ENCODE results near the gene PAPLN.
"Not testable (repeated sequence)": the region's sequence is repeated elsewhere in the genome, so short reads cannot be mapped to it uniquely, and the experiment has no call there.

PAPLN gene, protein sequence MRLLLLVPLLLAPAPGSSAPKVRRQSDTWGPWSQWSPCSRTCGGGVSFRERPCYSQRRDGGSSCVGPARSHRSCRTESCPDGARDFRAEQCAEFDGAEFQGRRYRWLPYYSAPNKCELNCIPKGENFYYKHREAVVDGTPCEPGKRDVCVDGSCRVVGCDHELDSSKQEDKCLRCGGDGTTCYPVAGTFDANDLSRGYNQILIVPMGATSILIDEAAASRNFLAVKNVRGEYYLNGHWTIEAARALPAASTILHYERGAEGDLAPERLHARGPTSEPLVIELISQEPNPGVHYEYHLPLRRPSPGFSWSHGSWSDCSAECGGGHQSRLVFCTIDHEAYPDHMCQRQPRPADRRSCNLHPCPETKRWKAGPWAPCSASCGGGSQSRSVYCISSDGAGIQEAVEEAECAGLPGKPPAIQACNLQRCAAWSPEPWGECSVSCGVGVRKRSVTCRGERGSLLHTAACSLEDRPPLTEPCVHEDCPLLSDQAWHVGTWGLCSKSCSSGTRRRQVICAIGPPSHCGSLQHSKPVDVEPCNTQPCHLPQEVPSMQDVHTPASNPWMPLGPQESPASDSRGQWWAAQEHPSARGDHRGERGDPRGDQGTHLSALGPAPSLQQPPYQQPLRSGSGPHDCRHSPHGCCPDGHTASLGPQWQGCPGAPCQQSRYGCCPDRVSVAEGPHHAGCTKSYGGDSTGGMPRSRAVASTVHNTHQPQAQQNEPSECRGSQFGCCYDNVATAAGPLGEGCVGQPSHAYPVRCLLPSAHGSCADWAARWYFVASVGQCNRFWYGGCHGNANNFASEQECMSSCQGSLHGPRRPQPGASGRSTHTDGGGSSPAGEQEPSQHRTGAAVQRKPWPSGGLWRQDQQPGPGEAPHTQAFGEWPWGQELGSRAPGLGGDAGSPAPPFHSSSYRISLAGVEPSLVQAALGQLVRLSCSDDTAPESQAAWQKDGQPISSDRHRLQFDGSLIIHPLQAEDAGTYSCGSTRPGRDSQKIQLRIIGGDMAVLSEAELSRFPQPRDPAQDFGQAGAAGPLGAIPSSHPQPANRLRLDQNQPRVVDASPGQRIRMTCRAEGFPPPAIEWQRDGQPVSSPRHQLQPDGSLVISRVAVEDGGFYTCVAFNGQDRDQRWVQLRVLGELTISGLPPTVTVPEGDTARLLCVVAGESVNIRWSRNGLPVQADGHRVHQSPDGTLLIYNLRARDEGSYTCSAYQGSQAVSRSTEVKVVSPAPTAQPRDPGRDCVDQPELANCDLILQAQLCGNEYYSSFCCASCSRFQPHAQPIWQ

DNA sequence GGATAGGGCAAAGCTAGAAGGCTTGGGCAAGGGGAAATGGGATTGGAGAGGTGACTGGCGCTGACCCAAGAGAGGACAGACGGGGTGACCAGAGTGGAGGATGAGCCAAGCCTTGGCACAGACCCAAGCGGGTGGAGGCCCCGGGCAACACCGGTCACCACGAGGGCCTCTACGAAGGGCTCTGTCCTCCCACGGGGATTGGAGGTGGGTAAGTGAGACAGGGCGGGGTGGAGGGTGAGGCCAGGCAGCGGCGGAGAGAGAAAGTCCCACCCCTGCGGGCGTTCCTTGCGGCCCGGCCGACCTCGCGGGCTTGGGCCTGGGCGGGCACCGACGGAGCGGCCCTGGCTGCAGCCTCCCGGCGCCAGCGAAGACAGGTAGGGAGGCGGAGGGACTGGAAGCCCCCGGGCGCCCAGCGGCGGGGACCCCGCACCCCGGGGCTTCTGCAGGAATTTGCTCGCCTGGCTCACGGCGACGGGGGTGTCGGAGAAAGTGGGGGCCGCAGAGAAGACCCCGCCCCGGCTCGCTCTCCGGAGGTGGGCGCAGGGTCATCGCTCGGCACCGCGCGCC, at the start of gene PAPLN:
Gene PAPLN (plus strand): TSS at position 288 of the 567 bp plus-strand sequence. CDS start 2,273 bp downstream, outside the sequence.
- FAIRE-seq: no peak

DNA sequence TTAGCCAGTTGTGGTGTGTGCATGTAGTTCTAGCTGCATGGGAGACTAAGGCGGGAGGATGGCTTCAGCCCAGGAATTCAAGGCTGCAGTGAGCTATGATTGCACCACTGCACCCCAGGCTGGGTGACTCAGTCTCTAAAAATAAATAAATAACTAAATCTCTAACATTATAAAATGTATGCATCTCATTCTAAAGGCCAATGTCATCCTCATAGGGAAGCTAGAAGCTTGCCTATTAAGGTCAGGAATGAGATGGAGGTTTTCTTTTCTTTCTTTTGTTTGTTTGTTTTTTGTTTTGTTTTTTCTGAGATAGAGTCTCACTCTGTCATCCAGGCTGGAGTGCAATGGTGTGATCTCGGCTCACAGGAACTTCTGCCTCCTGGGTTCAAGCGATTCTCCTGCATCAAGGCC, 48.8 kb upstream of the PAPLN start:
- no peak for FAIRE-seq

DNA sequence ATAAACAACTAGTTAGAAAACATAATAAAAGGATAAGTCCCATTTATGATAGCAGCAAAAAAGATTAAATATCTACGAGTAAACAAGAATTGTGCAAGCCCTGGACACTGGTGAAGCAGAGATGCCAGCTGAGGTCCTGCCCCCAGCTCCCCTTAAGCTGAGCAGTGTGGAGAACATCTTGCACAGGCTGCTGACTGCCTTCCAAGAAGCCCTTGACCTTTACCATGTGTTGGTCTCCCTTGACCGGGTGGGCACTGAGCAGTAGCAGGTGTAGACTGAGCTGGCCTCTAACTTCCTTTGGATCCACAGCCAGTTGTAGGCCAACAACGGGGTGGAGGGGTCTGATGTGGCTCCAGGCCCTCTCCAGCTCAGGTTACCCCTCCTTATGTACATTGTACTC, 47.7 kb upstream of the PAPLN start:
- no peak for FAIRE-seq

DNA sequence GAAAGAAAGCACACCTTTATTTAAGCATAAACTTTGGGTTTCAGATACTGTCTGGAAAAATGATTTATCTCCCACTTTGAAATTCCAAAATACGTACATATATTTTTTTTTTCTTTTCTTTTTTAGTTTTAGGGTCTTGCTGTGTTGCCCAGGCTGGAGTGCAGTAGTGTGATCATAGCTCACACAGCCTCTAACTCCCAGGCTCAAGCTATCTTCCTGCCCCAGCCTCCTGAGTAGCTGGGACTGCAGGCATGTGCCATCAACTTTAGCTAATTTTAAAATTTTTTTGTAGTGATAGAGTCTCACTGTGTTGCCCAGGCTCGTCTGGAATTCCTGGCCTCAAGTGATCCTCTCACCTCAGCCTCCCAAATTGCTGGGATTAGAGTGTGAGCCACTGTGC, 45.9 kb upstream of the PAPLN start:
- no peak for FAIRE-seq

DNA sequence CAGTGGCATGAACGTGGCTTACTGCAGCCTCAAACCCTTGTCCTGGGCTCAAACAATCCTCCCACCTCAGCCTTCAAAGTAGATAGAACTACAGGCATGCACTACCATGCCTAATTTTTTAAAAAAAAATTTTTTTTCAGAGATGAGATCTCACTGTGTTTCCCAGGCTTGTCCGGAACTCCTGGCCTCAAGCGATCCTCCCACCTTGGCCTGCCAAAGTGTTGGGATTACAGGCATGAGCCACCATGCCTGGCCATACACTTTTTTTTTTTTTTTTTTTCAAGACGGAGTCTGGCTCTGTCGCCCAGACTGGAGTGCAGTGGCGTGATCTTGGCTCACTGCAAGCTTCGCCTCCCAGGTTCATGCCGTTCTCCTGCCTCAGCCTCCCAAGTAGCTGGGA, 43.0 kb upstream of the PAPLN start:
- not testable (repeated sequence) for FAIRE-seq

DNA sequence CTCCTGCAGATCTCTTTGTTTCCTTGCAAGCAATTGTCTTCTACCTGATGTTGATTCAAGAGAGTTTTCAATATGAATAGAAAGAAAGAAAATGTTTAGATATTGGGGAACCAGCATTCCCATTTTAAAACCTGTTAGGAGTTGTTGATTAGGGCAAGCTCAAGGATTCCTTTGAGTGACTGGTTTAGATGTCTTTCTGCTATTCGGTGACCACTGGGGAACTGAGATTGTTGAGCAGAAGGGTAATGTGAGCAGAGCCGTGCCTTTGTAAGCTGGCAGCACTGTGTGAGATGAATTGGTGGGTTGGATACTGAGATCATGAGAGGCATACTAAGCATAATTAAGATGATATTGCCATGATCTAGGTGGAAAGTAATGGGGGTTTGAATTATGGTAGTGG, 39.1 kb upstream of the PAPLN start:
- no peak for FAIRE-seq

DNA sequence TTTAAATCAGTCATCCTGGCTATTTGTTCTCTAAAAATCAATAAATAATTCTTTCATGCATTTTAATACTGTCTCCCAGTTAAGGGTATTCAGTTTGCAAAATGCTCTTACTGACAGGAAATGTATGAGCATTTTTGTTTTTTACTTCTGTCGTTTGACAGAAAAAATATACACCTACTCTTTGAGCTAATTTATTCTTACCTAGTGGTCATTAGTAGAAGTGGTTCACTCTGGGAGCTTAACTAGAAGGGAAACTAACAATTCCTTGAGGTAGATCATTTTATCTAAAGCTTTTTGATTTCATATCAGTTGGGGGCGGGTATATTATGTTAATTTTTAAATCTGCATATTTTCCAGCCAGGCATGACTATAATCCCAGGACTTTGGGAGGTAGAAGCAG, 33.8 kb upstream of the PAPLN start:
- FAIRE-seq: no peak

DNA sequence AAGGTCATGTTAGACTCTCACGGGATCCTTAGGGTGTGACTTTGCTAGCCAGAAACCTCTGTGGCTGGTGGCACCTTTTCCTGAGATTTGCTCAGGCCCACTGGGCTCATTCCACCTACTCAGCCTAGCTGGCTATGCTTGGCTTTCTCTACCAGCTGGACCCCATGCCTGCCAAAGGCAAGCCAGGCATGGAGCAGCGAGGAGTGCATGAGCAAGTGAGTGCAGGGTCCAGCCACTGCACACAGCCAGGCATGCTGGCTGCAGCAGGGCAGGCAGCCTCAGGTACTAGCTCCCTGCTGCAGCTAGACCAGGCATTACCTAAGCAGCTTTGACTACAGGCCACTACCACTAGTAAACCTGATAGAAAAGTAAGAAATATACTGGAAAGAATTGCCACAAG, 29.7 kb upstream of the PAPLN start:
- no peak for FAIRE-seq

DNA sequence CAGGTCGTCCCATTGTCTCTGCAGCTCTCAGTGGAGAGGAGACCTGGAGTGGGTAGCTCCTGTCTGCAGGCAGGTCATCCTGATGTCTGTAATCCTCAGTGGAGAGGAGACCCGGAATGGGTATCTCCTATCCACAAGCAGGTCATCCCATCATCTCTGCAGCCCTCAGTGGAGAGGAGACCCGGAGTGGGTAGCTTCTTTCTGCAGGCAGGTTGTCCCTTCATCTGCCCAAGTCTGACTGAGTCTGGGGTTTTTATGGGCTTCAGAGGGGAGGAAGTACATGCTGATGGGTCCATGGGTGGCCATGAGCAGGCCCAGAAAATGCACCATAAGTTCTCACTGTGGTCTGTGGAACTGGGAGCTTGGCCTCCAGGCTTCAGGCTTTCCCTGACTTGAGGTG, 28.9 kb upstream of the PAPLN start:
- no peak for FAIRE-seq

DNA sequence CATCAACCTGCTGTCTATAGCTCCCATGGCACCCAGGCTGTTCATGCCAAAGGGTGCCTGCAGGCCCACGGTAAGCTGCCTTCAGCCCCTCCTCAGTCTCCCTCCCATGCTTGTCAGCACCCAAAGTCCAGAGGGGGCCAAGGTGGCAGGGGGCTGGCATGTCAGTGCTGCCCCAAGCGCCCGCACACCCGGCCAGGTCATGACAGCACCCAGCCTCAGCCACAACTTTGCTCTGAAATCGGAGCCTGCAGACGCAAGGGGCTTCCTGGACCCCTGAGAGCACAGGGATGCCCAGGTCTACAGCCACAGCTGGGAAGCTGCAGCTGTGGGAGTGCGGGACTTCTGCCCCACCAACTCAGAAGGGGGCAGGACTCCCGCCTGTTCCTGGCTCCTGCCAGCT, 28.5 kb upstream of the PAPLN start:
- FAIRE-seq: no peak

DNA sequence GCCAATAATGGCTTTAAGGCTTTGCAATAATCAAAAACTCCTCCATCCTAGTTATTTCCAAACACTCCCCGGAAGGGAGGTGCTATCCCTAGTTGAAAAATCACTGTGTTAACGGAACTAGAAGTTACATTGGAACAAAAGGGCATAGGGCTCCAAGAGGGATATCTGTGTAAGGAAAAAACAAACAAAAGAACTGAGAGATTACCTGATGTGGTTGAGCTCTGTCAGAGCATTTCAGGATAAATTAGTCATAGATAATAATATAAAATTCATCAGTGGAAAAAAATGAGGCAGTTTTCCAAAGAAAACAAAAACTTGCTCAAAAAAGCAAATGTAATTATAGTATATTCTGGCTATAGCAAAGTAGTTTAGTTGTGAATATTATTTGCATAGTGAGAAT, 27.4 kb upstream of the PAPLN start:
- FAIRE-seq: no peak

DNA sequence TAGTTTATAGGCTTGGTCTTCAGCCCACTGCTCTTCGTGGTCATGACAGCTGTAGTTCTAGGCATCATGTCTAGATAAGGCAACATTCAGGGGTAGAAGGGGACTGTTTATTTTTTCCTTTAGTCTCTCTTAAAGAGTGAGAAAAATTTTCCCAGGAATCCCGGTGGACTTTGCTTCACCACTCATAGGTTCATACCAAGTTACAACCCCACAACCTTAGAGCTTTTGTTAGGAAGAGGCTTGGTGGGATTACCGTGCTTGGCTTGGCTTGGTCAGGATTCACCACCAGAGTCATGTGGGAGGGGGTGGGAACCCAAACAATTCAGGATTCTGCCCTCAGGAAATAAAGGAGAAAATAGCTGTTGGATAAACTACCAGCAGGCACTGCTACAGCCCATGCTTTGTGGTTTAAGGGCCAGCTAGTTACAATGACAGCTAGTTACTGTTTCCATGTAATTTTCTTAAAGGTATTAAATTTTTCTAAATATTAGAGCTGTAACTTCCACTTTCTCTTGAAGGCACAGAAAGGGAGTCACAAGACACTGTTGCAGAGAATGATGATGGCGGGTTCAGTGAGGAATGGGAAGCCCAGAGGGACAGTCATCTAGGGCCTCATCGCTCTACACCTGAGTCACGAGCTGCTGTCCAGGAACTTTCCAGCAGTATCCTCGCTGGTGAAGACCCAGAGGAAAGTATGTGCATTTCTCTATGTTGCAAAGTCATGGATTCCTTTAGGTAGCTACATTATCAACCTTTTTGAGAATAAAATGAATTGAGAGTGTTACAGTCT, 25.9 kb upstream of the PAPLN start:
- FAIRE-seq: no peak

DNA sequence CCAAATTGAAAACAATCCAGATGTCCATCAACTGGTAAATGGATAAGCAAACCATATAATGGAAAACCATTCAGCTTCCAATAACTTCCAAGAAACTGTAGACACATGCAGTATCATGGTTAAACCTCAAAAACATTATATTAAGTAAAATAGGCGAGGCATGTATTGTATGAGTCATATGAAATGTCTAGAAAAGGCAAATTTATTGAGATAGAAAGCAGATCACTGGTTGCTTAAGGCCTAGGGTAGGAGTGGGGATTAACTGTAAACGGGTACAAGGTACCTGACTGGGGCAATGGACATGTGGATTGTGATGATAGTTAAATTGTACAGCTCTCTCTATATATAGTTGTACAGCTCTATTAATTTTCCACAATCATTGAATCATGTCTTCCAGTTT, 21.3 kb upstream of the PAPLN start:
- FAIRE-seq: no peak

DNA sequence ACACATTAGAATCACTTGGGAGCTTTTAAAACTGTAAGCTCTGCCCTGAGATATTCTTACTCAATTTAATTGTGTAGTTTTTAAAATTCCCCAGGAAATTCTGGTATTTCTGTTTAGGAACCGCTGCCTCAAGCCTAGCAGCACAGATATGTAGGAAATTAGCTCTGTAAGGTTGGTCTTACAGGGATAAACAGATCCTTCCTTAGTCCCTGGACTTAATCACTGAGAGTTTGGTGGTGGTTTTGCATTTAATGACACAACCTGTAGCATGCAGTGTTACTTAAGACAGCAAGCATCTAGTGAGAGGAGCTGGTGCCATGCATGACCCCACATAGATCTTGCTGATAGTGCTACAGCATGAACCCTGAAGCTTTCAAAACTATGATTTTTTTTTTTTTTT, 19.9 kb upstream of the PAPLN start:
- no peak for FAIRE-seq

DNA sequence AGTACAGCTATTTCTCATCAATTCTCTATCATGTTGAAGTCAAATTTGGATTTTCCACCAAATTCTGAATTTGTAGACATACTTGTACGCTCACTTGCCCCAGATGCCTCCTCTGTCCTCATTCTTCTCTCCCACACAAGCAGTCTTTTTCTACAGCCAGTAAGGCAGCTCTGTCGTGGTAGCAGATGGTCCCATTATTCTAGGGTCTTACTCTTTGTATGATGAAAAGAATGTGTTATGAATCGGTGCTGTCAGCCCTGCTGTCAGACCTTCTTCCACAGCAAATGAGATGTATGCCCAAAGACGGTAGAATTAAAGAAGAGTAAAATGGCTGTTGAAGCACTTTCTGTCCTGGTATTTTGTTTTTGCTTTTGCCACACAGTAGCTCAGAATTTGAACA, 17.2 kb upstream of the PAPLN start:
- no peak for FAIRE-seq

DNA sequence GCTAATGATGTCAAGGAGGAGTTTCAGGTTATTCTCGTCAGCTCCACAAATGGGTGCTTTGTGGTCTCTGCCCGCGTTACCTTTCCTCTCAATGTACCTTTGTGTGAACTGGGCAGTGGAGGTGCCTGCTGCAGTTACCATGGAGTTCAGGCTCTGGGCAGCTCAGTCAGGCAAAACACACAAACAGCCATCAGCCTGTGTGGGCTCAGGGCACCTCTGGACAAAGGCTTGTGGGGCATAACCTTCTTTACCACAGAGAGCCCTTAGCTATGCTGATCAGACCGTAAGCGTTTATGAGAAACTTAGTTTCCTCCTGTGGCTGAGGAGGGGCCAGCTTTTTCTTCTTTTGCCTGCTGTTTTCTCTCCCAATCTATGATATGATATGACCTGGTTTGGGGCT, 16.7 kb upstream of the PAPLN start:
- FAIRE-seq: no peak

DNA sequence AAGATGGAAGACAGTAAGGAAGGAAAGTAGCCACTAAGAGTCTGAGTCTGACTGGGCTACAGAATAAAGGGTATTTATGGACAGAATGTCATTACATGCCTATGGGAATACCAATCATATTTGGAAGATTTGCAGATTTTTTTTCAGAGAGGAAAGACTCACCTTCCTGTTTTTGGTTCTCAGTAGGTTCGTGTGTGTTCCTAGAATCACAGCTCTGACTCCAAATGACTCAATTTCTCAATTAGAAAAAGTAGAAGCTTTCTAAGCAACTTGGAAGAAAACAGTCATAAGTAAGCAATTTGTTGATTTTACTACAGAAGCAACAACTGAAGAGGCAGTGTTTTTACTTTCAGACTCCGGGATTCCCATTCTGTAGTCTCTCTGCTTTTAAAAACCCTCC, 15.4 kb upstream of the PAPLN start:
- FAIRE-seq: no peak

DNA sequence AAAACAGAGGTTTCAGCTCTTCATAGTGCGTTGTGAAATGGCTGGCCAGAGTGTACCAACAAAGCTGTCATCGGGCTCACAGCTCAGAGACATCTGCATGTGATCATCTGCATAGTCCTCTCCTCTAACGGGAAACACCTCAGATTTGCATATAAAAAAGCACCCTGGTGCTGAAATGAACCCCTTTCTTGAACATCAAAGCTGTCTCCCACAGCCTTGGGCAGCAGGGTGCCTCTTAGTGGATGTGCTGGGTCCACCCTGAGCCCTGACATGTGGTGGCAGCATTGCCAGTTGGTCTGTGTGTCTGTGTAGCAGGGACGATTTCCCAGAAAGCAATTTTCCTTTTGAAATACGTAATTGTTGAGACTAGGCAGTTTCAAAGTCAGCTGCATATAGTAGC, 14.3 kb upstream of the PAPLN start:
- FAIRE-seq: no peak

DNA sequence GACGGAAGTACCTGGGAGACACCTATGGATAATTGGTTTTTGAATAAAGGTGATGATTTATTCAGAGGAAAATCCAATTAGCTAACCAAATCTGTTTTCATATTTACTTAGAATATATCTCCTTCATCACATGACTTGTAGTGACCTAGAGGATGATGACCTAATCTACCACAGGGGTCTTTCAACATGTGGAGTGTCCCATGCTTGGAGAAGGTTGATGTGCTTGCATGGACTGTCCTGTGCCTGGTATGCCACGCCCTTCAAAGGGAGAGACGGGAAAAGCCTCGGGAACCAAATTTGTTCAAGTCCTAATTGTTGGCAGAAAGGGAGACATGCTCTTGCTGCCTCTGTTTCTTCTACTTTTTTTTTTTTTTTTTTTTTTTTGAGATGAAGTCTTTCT, 11.8 kb upstream of the PAPLN start:
- no peak for FAIRE-seq

DNA sequence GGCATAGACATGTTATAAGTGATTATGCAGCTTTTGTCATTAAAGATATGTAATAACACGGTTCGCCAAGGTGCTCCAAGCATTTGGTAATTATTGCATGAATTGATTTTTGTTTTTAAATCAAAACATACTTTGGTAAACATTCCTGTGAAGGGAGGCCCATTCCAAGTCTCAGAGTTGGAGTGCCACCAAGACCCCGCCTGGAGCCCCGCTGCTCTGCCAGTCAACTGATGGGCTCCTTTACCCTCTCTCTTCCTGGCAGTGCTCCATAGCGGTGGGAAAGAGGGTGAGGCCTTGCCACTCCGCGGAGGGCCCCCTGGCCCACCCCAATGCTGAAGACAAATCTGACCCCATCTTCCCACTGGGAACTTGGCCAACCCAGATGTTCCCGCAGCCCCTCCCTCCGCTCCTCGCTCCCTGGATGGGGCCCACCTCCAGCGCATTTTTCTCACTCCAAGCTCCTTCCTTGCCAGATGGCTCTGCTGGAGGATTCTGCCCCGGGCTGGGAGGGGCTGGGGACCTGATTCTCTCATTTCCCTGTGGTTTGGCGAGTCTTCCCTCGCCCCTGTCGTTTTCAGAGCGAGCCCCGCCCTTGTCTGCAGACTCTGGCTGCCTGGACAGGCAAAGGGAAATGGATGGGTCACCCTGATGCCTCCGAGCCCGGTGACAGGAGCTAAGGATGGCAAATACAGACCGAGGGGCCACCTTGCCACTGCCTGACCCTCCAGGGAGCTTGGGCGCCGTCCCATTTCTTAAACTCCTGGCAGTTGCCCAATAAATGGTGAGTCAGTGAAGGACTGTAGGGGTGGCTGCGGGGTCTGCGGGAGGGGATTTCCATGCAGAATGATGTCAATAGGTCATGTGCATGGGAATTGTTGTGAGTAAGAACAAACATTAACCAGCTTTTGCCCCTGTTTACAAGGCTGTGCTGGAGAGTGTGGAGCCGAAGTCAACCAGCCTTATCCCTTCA, 9.2 kb upstream of the PAPLN start:
- no peak for FAIRE-seq

DNA sequence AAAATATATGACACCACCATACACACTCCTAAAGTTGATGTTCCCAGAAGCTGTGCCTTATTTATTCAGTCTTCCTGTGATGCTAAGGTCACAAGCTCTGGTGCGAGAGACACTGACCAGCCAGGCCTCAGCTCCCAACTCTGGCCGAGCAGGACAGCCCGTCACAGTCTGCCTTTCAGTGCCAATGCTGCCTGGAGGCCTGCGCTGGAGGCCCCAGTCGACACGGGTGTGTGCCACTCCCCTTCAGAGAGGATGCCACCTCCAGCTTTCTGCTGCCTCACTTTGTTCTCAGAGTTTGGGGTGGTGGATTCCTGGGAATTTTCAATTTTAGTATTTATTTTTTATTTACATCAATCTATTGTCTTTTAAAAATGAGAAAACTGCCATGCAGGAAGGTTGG, 7.3 kb upstream of the PAPLN start:
- FAIRE-seq: no peak

All from TTC549 (cell line).